ENCODE data around the gene RALGAPA2. TPM values are rescaled to one million over a fixed set of nuclear protein-coding genes. Genes with fewer than 3 reads are reported as not detected.

RALGAPA2 gene
- total and polyA plus RNA-seq, 2 donors: 15.3 to 41.6 TPM

DNA sequence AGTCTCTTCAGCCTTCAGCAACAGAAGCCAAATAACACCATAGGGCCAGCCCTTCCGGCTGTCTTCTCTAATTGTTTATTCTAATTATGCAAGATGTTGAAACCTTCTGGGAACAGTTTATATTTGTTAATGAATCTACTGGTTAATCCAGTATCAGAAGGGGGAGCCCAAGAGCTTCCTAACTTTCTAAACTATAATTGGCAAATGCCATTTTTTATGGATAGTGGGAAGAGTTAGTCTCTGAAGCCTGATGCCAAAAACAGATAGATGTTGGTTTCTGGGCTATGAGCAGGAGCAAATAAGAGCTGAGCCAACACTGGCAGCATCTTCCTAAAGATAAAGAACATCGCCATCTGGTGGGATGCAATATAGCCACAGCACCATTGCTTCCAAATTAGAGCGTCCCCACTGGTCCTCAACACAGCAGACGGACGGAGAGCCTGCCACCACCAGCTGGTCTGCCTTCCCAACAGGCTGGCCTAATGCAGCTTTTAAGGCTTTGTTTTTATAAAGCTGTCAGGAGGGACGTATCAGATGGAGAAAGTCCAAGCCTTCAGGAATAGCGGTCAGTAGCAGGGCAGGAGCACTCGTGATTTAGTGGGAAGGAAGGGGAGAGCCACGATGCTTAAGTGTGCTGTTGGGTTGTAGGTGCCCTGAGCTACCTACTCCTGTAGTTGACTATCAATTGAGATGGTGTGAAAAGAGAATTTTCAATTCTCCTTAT lies 118.8 kb downstream of the RALGAPA2 start:
- no peak overlapping the region for H3K27ac ChIP-seq (ENCODE audit: low read depth)
- 27% methylated on average over 9 of the region's 9 CpGs for WGBS
- DNase-seq (ENCODE audit: extremely low spot score): no peak
- H3K4me3 ChIP-seq (ENCODE audit: low read depth, low read length): no peak overlapping the region
- no peaks in the 10 kb centered on the region for H3K4me1 ChIP-seq (ENCODE audit: insufficient read depth)
- no peaks in the 10 kb centered on the region for H3K36me3 ChIP-seq (ENCODE audit: insufficient read depth)

DNA sequence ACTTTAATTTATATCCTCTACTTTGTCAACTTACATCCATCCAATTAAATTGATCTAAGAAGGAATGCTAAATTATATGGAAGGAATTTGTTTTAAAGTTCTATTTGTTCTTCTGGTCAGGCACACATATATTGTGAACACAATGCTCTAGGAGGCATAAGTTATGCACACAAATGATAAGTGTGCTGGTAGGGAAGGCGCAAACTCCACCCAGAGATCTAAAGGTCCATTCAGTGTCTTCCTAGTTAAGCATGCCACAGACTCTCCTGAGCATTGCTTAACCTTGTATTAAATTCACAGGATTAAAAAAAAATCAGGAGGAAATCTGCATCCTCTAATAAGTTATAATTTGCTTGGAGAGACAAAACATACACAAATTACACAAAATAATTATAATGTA lies 127.3 kb downstream of the RALGAPA2 start:
- H3K36me3 ChIP-seq (ENCODE audit: insufficient read depth): no peaks in the 10 kb centered on the region
- H3K27ac ChIP-seq (ENCODE audit: low read depth): no peak overlapping the region
- 96% methylated on average over 1 of the region's 1 CpG for WGBS
- DNase-seq (ENCODE audit: extremely low spot score): no peak
- H3K4me3 ChIP-seq (ENCODE audit: low read depth, low read length): no peak overlapping the region
- no peaks in the 10 kb centered on the region for H3K4me1 ChIP-seq (ENCODE audit: insufficient read depth)

DNA sequence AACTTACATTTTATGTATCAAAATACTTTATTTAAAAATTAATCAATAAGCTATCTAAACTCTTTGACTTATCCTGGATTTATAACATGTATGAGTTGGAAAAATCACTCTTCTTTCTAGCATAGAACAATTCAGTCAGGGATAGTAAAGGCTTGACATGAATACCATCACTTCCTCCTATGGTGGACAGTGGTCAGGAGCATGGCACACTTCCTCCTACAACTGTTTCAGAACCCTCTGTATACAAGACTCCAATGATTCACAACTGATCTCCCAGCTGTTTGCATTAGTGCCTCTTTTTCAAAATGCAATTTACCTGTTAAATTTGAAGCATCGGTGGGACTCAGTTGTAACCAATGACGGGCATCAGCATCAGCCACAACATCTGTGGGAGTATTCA lies 129.7 kb downstream of the RALGAPA2 start:
- no peak overlapping the region for H3K4me3 ChIP-seq (ENCODE audit: low read depth, low read length)
- 96% methylated on average over 2 of the region's 2 CpGs for WGBS
- DNase-seq (ENCODE audit: extremely low spot score): no peak
- no peaks in the 10 kb centered on the region for H3K36me3 ChIP-seq (ENCODE audit: insufficient read depth)
- H3K27ac ChIP-seq (ENCODE audit: low read depth): no peak overlapping the region
- no peaks in the 10 kb centered on the region for H3K4me1 ChIP-seq (ENCODE audit: insufficient read depth)

DNA sequence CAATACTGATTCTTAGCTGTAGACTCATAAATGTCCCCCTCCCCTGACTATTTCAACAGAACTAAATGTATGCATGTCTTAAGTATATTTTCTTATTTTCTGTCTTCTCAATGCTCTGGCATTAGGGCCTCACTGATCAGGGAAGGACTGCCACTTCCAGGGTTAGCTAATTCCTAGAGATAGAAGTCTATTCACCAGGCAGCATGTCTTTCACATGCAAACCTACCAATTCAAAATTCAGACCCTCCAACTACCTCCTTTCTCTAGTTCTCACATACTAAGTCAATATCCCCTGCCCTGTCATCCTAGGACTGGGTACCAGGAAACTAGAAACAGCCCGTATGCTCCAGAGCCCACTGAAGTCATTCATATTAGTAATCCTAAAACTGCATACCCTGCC lies 132.3 kb downstream of the RALGAPA2 start:
- DNase-seq (ENCODE audit: extremely low spot score): no peak
- no peaks in the 10 kb centered on the region for H3K36me3 ChIP-seq (ENCODE audit: insufficient read depth)
- H3K27ac ChIP-seq (ENCODE audit: low read depth): no peak overlapping the region
- no peaks in the 10 kb centered on the region for H3K4me1 ChIP-seq (ENCODE audit: insufficient read depth)
- no peak overlapping the region for H3K4me3 ChIP-seq (ENCODE audit: low read depth, low read length)
- WGBS: 88% methylated on average over 1 of the region's 1 CpG

DNA sequence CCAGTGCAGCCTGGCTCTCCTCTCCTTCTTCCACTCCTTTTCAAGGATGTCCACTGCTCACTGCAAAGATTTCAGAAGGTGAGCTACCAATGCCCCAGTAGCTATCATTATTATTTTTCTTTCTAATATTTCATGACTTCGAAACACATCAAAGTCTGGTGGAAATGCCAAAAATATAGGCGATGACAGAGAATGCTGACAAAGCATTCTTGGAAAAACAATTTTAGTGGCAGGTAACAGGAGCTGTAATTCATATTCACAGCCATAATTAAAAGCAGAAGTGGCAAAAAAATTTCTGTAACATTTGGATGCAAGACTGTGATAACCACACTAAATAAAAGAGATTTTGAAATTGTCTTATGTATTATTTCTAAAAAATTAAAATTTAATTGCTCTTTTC lies 133.6 kb downstream of the RALGAPA2 start:
- H3K36me3 ChIP-seq (ENCODE audit: insufficient read depth): no peaks in the 10 kb centered on the region
- DNase-seq (ENCODE audit: extremely low spot score): no peak
- no peaks in the 10 kb centered on the region for H3K4me1 ChIP-seq (ENCODE audit: insufficient read depth)
- H3K4me3 ChIP-seq (ENCODE audit: low read depth, low read length): no peak overlapping the region
- WGBS: 92% methylated on average over 2 of the region's 2 CpGs
- H3K27ac ChIP-seq (ENCODE audit: low read depth): no peak overlapping the region

DNA sequence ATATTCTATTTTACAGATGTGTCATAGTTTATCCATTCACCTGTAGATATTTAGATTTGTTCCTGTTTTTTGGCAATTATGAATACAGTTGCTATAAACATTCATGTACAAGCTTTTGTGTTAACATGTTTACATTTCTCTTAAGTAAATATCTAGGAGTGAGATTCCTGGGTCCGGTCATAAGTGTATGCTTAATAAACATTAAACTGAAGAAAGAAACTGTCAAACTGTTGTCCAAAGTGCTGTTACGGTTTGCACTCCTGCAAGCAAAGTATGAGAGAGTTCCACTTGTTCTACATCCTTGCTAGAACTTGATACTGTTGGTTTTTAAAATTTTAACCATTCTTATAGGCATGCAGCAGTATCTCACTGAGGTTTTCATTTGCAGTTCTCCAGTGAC lies 138.6 kb downstream of the RALGAPA2 start:
- H3K4me3 ChIP-seq (ENCODE audit: low read depth, low read length): no peak overlapping the region
- H3K36me3 ChIP-seq (ENCODE audit: insufficient read depth): no peaks in the 10 kb centered on the region
- WGBS: 83% methylated on average over 2 of the region's 2 CpGs
- H3K27ac ChIP-seq (ENCODE audit: low read depth): no peak overlapping the region
- no peaks in the 10 kb centered on the region for H3K4me1 ChIP-seq (ENCODE audit: insufficient read depth)
- no peak for DNase-seq (ENCODE audit: extremely low spot score)

DNA sequence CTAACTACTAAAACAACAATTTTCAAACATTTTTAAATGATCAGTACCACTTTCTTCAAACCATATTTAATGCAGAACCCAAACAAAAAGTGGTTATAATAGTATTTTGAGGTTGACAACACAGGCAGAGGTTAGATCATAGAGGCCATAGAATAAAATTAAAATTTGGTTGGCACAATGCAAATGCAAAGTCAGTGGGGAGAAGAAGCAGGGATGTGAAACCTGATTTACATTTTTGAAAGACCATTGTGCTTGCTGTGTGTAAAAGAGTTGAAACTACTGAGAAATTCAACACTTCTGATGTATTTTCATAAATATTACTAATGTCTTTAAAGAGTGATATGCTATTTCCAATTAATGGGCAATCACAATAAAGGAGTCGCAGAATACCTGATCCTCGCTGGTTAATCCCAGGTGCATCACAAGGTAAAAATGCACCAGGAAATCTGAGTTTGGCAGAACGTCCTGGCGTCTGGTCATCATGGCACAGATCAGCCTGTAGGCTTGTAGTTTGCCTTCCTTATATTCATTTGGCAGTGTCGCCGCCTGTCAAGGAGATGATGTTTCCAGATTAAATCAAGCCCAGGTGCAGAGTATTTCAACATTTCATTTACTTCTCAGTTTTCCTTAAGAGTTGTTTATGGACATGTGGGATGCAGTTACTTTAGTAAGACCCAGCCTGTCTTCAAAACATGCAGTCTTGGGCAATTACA lies 141.2 kb downstream of the RALGAPA2 start:
- no peak for DNase-seq (ENCODE audit: extremely low spot score)
- WGBS: 95% methylated on average over 6 of the region's 6 CpGs

DNA sequence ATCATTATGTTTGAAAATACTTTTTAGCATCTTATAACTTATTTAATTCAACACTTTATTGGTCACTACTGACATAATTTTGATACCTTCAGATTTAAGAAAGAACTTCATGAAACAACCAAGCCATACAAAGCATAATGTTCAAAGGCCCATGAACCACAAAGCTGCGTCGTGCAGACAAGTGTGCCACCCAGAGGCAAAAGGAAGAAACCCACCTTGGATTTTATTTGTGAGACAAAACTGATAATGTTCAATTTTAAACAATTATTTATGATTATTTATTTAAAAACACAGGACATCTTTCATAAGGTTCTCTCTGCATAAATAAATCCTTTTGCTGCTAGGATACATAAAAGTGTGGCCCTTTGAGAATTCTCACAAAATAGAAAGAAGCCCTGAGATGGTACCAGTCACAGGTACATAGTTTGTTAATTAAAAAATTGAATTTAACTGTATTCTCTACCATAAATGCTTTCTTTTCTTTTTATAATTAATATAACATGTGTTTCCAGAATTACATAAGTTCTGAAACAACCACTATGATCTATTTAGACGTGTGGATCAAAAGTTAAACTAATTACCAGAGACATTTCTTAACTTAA lies 143.7 kb downstream of the RALGAPA2 start:
- Histone ChIP-seq H3K4me1 (ENCODE audit: insufficient read depth) (no peaks in the 10 kb centered on the region), H3K4me3 (ENCODE audit: low read depth, low read length) (no peak overlapping the region), H3K27ac (ENCODE audit: low read depth) (no peak overlapping the region), H3K36me3 (ENCODE audit: insufficient read depth) (no peaks in the 10 kb centered on the region)
- 28% methylated on average over 3 of the region's 3 CpGs for WGBS
- no peak for DNase-seq (ENCODE audit: extremely low spot score)

More for the DNA sequence above, 141.2 kb downstream of the RALGAPA2 start:
- H3K4me1 ChIP-seq (ENCODE audit: insufficient read depth): no peaks in the 10 kb centered on the region
- no peak overlapping the region for H3K27ac ChIP-seq (ENCODE audit: low read depth)
- no peaks in the 10 kb centered on the region for H3K36me3 ChIP-seq (ENCODE audit: insufficient read depth)
- no peak overlapping the region for H3K4me3 ChIP-seq (ENCODE audit: low read depth, low read length)

DNA sequence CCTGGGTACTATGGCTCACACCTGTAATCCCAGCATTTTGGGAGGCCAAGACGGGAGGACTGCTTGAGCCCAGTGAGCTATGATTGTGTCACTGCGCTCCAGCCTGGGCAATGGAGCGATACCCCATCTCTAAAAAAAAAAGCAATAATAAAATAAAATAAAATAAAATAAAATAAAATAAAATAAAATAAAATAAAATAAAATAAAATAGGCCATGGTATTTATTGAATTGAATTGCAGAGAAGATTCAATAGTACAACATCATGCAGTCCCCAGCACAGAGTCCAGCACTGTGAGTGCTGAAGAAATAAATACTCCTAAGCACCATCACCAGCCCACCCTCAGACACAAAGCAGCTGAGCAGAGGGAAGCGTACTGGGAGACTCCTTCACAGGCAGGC lies 144.7 kb downstream of the RALGAPA2 start:
- no peaks in the 10 kb centered on the region for H3K36me3 ChIP-seq (ENCODE audit: insufficient read depth)
- no peak for DNase-seq (ENCODE audit: extremely low spot score)
- 98% methylated on average over 4 of the region's 4 CpGs for WGBS
- H3K27ac ChIP-seq (ENCODE audit: low read depth): no peak overlapping the region
- H3K4me1 ChIP-seq (ENCODE audit: insufficient read depth): no peaks in the 10 kb centered on the region
- H3K4me3 ChIP-seq (ENCODE audit: low read depth, low read length): no peak overlapping the region

DNA sequence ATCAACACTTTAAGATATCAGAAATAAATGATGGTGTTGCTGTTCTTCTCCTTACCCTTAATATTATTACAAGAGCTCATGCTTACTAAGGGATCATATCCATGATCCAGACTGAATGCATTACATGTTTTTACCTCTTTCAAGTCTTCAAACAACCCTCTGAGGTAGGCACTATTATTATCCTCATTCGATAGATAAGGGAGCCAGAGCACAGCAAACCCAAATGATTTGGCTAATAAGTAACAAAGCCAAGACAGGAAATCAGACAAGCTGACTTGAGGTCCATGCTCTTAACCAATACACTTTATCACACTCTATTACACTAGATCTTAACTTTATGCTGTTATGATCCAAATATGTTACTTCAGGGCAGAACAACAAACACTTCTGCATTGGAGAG lies 145.9 kb downstream of the RALGAPA2 start:
- WGBS: 88% methylated on average over 1 of the region's 1 CpG
- H3K27ac ChIP-seq (ENCODE audit: low read depth): no peak overlapping the region

DNA sequence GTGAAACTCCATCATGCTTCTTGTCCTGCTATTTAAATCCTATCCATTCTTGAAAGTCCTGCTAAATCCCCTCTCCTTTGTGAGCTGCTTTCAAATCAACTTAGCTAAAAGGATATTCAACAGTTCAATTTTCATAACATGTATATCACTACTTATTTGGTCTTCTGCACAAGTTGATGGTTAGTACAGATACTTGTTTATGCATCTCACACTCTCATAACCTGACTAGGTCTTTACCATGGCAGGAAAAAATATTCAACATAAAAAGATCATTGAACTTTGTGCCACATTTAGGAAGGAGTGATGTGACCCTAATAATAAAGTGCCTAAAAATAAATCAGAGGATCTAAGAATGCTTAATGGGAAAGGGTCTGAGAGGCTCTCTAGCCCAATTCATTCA lies 148.2 kb downstream of the RALGAPA2 start:
- no peak overlapping the region for H3K27ac ChIP-seq (ENCODE audit: low read depth)
- H3K4me1 ChIP-seq (ENCODE audit: insufficient read depth): no peaks in the 10 kb centered on the region
- DNase-seq (ENCODE audit: extremely low spot score): no peak
- H3K4me3 ChIP-seq (ENCODE audit: low read depth, low read length): no peak overlapping the region
- no peaks in the 10 kb centered on the region for H3K36me3 ChIP-seq (ENCODE audit: insufficient read depth)

More for the DNA sequence above, 145.9 kb downstream of the RALGAPA2 start:
- Histone ChIP-seq H3K4me1 (ENCODE audit: insufficient read depth) (no peaks in the 10 kb centered on the region), H3K4me3 (ENCODE audit: low read depth, low read length) (no peak overlapping the region), H3K36me3 (ENCODE audit: insufficient read depth) (no peaks in the 10 kb centered on the region)
- DNase-seq (ENCODE audit: extremely low spot score): no peak

DNA sequence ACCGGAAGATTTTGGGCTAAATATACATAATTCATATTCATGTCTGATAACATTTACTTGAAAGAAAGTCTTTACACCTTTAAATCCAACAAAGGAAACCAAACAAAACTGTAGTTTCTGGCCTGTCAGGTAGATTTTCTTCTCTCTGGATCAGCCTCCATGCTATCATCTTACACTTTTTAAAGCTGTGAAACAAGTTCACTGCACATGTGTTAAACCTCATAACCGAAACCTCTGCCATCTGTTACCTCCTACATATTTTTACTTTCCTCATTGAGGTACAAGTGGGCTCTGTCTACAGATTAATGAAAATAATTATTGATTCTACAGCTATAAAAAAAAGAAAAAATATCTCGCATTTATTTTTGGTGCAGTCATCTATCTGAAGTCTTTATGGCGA lies 149.9 kb downstream of the RALGAPA2 start:
- H3K36me3 ChIP-seq (ENCODE audit: insufficient read depth): no peaks in the 10 kb centered on the region
- no peak overlapping the region for H3K4me3 ChIP-seq (ENCODE audit: low read depth, low read length)
- no peak overlapping the region for H3K27ac ChIP-seq (ENCODE audit: low read depth)
- 97% methylated on average over 4 of the region's 4 CpGs for WGBS
- H3K4me1 ChIP-seq (ENCODE audit: insufficient read depth): no peaks in the 10 kb centered on the region
- no peak for DNase-seq (ENCODE audit: extremely low spot score)

DNA sequence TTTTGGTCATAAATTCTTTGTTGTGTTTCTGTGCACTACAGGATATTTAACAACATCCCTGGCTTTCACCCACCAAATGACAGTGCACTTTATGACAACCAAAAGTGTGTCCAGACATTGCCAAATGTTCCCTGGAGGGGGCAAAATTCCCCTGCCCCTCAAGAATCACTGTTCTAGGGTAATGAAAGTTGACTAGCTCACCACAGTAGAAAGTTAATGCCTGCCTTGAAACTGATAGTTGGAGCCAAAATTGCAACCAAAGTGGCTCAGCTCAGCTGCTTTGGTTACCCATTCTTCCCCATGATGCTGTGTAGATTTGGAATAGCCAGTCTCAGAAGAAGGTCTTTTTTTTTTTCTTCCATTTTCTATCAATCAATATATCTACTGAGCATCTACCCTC lies 150.6 kb downstream of the RALGAPA2 start:
- Histone ChIP-seq H3K36me3 (ENCODE audit: insufficient read depth) (no peaks in the 10 kb centered on the region), H3K4me3 (ENCODE audit: low read depth, low read length) (no peak overlapping the region), H3K4me1 (ENCODE audit: insufficient read depth) (no peaks in the 10 kb centered on the region), H3K27ac (ENCODE audit: low read depth) (no peak overlapping the region)
- DNase-seq (ENCODE audit: extremely low spot score): no peak

DNA sequence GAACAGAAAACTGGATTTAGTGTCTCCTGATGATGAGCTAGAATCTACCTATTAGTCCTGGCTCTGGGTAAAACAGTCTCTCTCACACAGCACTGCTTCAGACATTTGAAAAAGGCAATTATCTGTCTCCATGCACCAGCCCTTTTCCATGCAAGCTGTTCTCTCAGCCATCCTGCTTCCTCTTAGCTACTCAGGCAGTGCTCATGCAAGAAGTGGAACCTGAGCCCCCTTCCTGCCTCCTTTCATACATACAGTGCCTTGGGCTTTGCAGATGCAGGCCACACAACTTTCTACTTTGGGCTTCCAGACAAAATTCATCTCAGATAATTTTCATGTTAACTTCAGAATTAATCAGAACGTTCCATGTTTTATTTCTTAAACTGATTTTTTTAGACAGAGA lies 151.3 kb downstream of the RALGAPA2 start:
- H3K4me3 ChIP-seq (ENCODE audit: low read depth, low read length): no peak overlapping the region
- DNase-seq (ENCODE audit: extremely low spot score): no peak
- H3K4me1 ChIP-seq (ENCODE audit: insufficient read depth): no peaks in the 10 kb centered on the region
- WGBS: 93% methylated on average over 1 of the region's 1 CpG
- H3K36me3 ChIP-seq (ENCODE audit: insufficient read depth): no peaks in the 10 kb centered on the region
- no peak overlapping the region for H3K27ac ChIP-seq (ENCODE audit: low read depth)

All from urinary bladder (tissue), 4 donors.